HTR-8/SVneo (cell line): ENCODE data around the gene SKIL.
A peak's percentile ranks its signal among the peaks of the same experiment; 100 is the strongest.

Source experiments
- DNase-seq: peaks from one replicate; pipeline ENCODE4 v3.0.0; 2011; ENCODE audit warnings: low spot score, mixed read lengths; ENCODE audit not compliant: insufficient read length
- FAIRE-seq: peaks from 2 replicates; lab custom pipeline; 2011; peaks lifted over from hg19 to GRCh38; lab: Jason Lieb, UNC

SKIL gene

DNA sequence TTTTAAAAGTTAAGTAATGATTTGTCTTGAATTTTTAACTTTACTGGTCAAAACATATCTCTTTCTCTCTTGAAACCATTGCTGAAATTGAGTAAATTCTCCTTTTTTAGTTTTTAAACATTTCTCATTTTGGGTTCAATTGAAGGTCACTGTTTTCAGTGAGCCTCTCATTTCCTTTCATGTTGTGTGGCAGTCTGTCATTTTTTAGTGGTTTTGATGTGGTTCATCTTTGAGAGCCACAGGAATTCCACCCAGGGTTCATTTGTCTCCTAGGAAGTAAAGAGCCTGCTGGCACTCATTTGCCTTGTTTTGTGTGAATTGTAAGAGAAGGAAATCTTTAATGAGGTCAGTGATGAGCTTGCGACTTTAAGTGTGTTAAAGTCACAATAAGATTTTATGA is 71.5 kb downstream of the SKIL start:
- DNase-seq: peak; percentile 65
- no peak for FAIRE-seq

DNA sequence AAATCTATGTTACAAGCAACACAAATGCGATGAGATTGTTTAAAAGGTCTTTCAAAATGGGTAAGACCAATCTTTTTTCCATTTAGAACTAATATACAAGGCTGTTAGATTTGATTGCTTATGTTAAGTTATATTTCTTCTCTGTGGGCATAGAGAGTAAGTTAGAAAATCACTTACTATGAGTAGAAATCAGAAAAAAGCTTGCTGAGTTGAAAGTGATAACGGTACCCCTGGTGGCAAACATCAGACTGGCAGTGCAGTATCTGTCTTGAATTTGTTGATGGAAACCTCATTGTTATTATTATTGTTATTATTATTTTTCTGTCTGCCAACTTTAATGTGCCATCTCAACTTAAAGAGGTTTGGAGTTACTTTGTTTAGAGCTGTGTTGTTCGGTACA is 73.5 kb downstream of the SKIL start:
- FAIRE-seq: no peak
- no peak for DNase-seq

- DNase-seq (no peak), FAIRE-seq (no peak)
Measured at GRCh38 chr3:170432416-170432815, 74.9 kb downstream of the SKIL start.

DNA sequence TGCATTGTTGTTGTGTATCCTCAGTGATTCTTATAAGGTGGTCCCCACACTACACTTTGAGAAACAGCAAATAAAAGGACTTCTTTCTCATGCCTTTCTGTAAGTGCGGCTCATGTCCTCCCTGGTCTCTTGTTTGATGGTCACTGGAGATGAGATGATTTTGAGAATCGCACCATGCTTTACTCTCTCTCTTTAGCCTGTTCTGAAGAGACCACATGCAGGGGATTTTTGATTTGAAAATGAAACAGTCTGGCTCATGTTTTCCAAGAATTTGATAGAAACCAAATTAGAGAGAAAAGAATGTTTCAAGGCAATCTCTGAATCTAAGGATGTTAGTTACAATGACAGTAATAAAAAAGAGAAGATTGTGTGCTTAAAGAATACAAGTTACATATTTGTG is 79.2 kb downstream of the SKIL start:
- DNase-seq (no peak), FAIRE-seq (no peak)

- FAIRE-seq: no peak
- no peak for DNase-seq
Measured at GRCh38 chr3:170437176-170437575, 79.7 kb downstream of the SKIL start.

DNA sequence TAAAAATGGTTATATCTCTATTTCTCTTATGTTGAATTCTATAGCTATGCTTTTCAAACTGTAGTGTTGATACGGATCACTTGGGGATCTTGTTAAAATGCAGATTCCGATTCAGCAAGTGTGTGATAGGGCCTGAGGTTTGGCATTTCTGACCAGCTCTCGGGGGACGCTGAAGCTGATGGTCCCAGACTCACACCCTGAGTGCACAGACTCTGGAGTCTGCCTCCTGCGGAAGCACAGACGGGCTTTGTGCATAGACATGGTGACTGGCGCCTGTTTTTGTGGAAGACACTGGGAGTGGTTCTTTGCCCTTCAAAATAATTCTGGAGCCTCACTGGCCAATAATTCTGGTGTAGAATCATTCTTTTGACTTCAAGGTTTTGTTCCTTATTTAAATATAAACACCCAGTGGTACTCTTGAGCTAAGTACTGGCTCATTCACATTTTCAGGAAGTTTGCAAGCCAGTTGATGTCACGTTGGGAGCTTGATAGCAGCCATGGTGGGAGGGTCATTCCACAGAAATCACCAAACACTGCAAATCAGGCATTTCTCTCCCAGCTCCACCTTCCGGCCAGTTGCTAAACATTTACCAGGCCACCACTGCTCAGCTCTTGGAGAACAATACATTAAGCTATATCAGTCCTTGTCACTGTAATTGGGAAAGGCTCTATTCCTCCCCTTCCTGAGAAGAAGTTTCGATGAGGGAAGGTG is 80.3 kb downstream of the SKIL start:
- FAIRE-seq (no peak), DNase-seq (no peak)

GRCh38 chr3:170438836-170439235 is 81.3 kb downstream of the SKIL start:
- FAIRE-seq (no peak), DNase-seq (no peak)

GRCh38 chr3:170440344-170440743 is 82.8 kb downstream of the SKIL start:
- DNase-seq (no peak), FAIRE-seq (no peak)

- DNase-seq (no peak), FAIRE-seq (no peak)
Measured at GRCh38 chr3:170441412-170441811, 83.9 kb downstream of the SKIL start.

- no peak for DNase-seq
Measured at GRCh38 chr3:170442947-170443346, 85.4 kb downstream of the SKIL start.

GRCh38 chr3:170443457-170443856 is 85.9 kb downstream of the SKIL start:
- no peak for DNase-seq
- FAIRE-seq: no peak

More at GRCh38 chr3:170442947-170443346, 85.4 kb downstream of the SKIL start:
- no peak for FAIRE-seq
